Astrocyte (in vitro differentiated cells and primary cell): ENCODE data around the gene TEKT2. TPM values are rescaled to one million over a fixed set of nuclear protein-coding genes. Genes with fewer than 3 reads are reported as not detected.

Experiments
- DNase-seq: peaks from one replicate; pipeline ENCODE4 v3.0.0-alpha.2; 2010; ENCODE audit warnings: low read depth
- FAIRE-seq: peaks from 2 replicates; lab custom pipeline; 2011; peaks lifted over from hg19 to GRCh38; lab: Jason Lieb, UNC
- H2AFZ ChIP-seq: 2 replicates; pipeline ENCODE4 v1.6.0; 2012; ENCODE audit warnings: low read depth, low read length, inconsistent platforms
- H3K27ac ChIP-seq: 2 replicates; pipeline ENCODE4 v1.5.1; 2011; ENCODE audit warnings: low read depth, low read length, inconsistent platforms
- H3K27me3 ChIP-seq: 2 replicates; pipeline ENCODE4 v1.6.0; 2011; ENCODE audit warnings: low read length, inconsistent platforms; ENCODE audit not compliant: insufficient read depth
- H3K36me3 ChIP-seq: 2 replicates; pipeline ENCODE4 v1.5.1; 2011; ENCODE audit warnings: low read length, inconsistent platforms; ENCODE audit not compliant: insufficient read depth
- H3K4me1 ChIP-seq: 2 replicates; pipeline ENCODE4 v1.5.1; 2011; ENCODE audit warnings: low read length, inconsistent platforms; ENCODE audit not compliant: insufficient read depth
- H3K4me2 ChIP-seq: 2 replicates; pipeline ENCODE4 v1.6.0; 2012; ENCODE audit warnings: low read length, inconsistent platforms
- H3K4me3 ChIP-seq: 2 replicates; pipeline ENCODE4 v1.5.1; 2011; ENCODE audit warnings: low read depth, mild to moderate bottlenecking, low read length, inconsistent platforms; ENCODE audit not compliant: insufficient read depth
- H3K79me2 ChIP-seq: 2 replicates; pipeline ENCODE4 v1.6.0; 2012; ENCODE audit warnings: mild to moderate bottlenecking, low read length, inconsistent platforms; ENCODE audit not compliant: insufficient read depth
- H3K9ac ChIP-seq: 2 replicates; pipeline ENCODE4 v1.6.0; 2012; ENCODE audit warnings: mild to moderate bottlenecking, low read length, inconsistent platforms
- H3K9me3 ChIP-seq: 2 replicates; pipeline ENCODE4 v1.5.1; 2012; ENCODE audit warnings: low read depth, mild to moderate bottlenecking, low read length, inconsistent platforms; ENCODE audit not compliant: insufficient read depth
- H4K20me1 ChIP-seq: 2 replicates; pipeline ENCODE4 v1.6.0; 2012; ENCODE audit warnings: low read length, inconsistent platforms; ENCODE audit not compliant: insufficient read depth
- H3K27ac Mint-ChIP-seq: one replicate; pipeline ENCODE4 v1.8.0; 2021; ENCODE audit warnings: mild to moderate bottlenecking, mixed read lengths; ENCODE audit not compliant: unreplicated experiment
- H3K27me3 Mint-ChIP-seq: one replicate; pipeline ENCODE4 v1.8.0; 2021; ENCODE audit warnings: low read depth, mixed read lengths; ENCODE audit not compliant: unreplicated experiment
- H3K36me3 Mint-ChIP-seq: one replicate; pipeline ENCODE4 v1.8.0; 2021; ENCODE audit warnings: low read depth, mixed read lengths; ENCODE audit not compliant: unreplicated experiment
- H3K4me1 Mint-ChIP-seq: one replicate; pipeline ENCODE4 v1.8.0; 2021; ENCODE audit warnings: low read depth, mixed read lengths; ENCODE audit not compliant: unreplicated experiment
- H3K4me3 Mint-ChIP-seq: one replicate; pipeline ENCODE4 v1.8.0; 2021; ENCODE audit warnings: mild to moderate bottlenecking, moderate library complexity, mixed read lengths; ENCODE audit not compliant: unreplicated experiment
- H3K9me3 Mint-ChIP-seq: one replicate; pipeline ENCODE4 v1.8.0; 2021; ENCODE audit warnings: mild to moderate bottlenecking, mixed read lengths; ENCODE audit not compliant: unreplicated experiment
- EZH2 ChIP-seq: IDR thresholded peaks from 2 replicates; pipeline ENCODE4 v1.6.1; 2012; ENCODE audit warnings: mild to moderate bottlenecking, low read length, inconsistent platforms; ENCODE audit not compliant: insufficient read depth
- total RNA-seq: library from RNA; stranded (reverse); gene quantifications from 2 replicates; pipeline ENCODE4 v1.2.1, GENCODE V29; 2021
- TF ChIP-seq, protein P1 (sequence below): IDR thresholded peaks from 2 replicates; pipeline ENCODE4 v1.5.1; 2011; ENCODE audit warnings: low read depth, mild to moderate bottlenecking, inconsistent platforms, low read length, moderate library complexity; ENCODE audit not compliant: insufficient read depth

Gene TEKT2
- total RNA-seq, 1 donor from 2014 or later: 0.39 TPM

GRCh38 chr1:36088265-36088576 is 4.3 kb downstream of the TEKT2 start:
- Histone ChIP-seq H3K9ac (peak overlapping the region; percentile 94), H2AFZ (peak overlapping the region; percentile 97), H3K9me3 (no peaks in the 10 kb centered on the region)

DNA sequence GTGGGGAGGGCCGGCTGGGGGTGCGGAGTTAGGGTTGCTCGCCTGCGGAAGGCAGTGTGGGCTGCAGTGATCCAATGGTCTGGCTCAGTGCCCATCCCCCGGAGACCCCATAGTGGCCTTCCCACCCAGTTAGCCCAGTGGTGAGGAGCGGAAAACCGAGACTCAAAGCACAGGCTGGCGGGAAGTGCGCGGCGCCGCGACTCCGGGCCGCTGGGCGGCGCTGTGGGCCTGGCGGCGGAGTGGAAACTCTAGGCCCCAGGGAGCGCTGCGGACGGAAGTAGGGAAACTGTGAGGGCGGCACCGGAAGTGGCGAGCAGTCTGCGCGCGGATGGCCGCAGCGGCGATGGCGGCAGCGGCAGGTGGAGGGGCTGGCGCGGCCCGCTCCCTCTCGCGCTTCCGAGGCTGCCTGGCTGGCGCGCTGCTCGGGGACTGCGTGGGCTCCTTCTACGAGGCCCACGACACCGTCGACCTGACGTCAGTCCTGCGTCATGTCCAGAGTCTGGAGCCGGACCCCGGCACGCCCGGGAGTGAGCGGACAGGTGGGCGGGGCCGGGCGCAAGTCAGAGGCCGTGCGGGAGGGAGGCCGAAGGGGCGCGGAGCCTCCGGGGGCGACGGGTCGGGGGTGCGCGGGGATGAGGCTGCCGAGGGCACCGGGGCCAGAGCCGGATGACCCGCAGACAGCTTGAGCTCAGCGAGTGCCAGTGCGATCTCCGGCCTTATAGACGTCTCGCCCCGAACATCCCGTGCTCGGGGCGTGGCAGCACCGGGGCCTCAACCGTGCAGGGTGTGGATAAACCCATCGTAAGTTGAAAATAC is 4.9 kb downstream of the TEKT2 start, which contains the start of gene ADPRS:
ADPRS (plus strand) TSS at position 316 of the 816 bp plus-strand sequence; CDS start at position 329, 13 bp downstream.
- Histone ChIP-seq H3K9me3 (no peaks in the 10 kb centered on the region), H4K20me1 (peaks cover 29% of the 10 kb centered on the region), H3K27me3 (no peaks in the 10 kb centered on the region), H2AFZ (peak within 1 kb of the TSS; percentile 97), H3K36me3 (peaks cover 24% of the 10 kb centered on the region), H3K9ac (peak within 1 kb of the TSS; percentile 94), H3K4me2 (peak within 1 kb of the TSS; percentile 97), H3K79me2 (peaks cover 44% of the 10 kb centered on the region), H3K4me1 (peaks cover 20% of the 10 kb centered on the region), H3K4me3 (peak within 1 kb of the TSS; percentile 97), H3K27ac (peak within 1 kb of the TSS; percentile 85)
- TF ChIP-seq EZH2: no peak
- TF ChIP-seq, protein P1, sequence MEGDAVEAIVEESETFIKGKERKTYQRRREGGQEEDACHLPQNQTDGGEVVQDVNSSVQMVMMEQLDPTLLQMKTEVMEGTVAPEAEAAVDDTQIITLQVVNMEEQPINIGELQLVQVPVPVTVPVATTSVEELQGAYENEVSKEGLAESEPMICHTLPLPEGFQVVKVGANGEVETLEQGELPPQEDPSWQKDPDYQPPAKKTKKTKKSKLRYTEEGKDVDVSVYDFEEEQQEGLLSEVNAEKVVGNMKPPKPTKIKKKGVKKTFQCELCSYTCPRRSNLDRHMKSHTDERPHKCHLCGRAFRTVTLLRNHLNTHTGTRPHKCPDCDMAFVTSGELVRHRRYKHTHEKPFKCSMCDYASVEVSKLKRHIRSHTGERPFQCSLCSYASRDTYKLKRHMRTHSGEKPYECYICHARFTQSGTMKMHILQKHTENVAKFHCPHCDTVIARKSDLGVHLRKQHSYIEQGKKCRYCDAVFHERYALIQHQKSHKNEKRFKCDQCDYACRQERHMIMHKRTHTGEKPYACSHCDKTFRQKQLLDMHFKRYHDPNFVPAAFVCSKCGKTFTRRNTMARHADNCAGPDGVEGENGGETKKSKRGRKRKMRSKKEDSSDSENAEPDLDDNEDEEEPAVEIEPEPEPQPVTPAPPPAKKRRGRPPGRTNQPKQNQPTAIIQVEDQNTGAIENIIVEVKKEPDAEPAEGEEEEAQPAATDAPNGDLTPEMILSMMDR: peak; percentile 69
- no peaks in the 10 kb centered on the region for H3K27me3 Mint-ChIP-seq
- peak within 1 kb of the TSS; percentile 99 for H3K27ac Mint-ChIP-seq
- no peak for FAIRE-seq
- H3K4me3 Mint-ChIP-seq: peak within 1 kb of the TSS; percentile 95
- peak; percentile 86 for DNase-seq
- peaks cover 16% of the 10 kb centered on the region for H3K36me3 Mint-ChIP-seq
- H3K4me1 Mint-ChIP-seq: peaks cover 10% of the 10 kb centered on the region
- H3K9me3 Mint-ChIP-seq: no peaks in the 10 kb centered on the region

More at GRCh38 chr1:36088265-36088576, 4.3 kb downstream of the TEKT2 start:
- peaks cover 20% of the 10 kb centered on the region for H3K4me1 ChIP-seq
- H3K36me3 ChIP-seq: peaks cover 20% of the 10 kb centered on the region
- H3K4me1 Mint-ChIP-seq: peaks cover 10% of the 10 kb centered on the region
- H3K4me3 Mint-ChIP-seq: no peak overlapping the region
- peaks cover 10% of the 10 kb centered on the region for H3K36me3 Mint-ChIP-seq
- FAIRE-seq (no peak), DNase-seq (no peak)
- H3K27me3 ChIP-seq: no peaks in the 10 kb centered on the region
- no peak overlapping the region for H3K27ac Mint-ChIP-seq
- H3K79me2 ChIP-seq: peaks cover 38% of the 10 kb centered on the region
- H3K27me3 Mint-ChIP-seq: no peaks in the 10 kb centered on the region
- H3K4me3 ChIP-seq: peak overlapping the region; percentile 97
- H3K27ac ChIP-seq: no peak overlapping the region
- peaks cover 24% of the 10 kb centered on the region for H4K20me1 ChIP-seq
- H3K9me3 Mint-ChIP-seq: no peaks in the 10 kb centered on the region
- TF ChIP-seq, protein P1: no peak
- no peak for TF ChIP-seq EZH2
- H3K4me2 ChIP-seq: peak overlapping the region; percentile 97
